HG03095 (cell line): ENCODE measurements around the gene METTL24.
"Not testable (repeated sequence)": the region's sequence is repeated elsewhere in the genome, so short reads cannot be mapped to it uniquely, and the experiment has no call there.

Source experiments
- ATAC-seq: cut with Tn5 transposase; IDR thresholded peaks from one replicate; pipeline ENCODE4 v1.9.1; 2021; ENCODE audit warnings: moderate library complexity; ENCODE audit not compliant: unreplicated experiment

The METTL24 gene

GRCh38 chr6:110363748-110364147 lies 5.6 kb upstream of the METTL24 start:
- no peak for ATAC-seq

GRCh38 chr6:110360676-110361075 lies 2.5 kb upstream of the METTL24 start:
- ATAC-seq = no peak

- no peak for ATAC-seq
Observed at GRCh38 chr6:110359556-110359955, 1.4 kb upstream of the METTL24 start.

GRCh38 chr6:110358553-110359160 lies 508 bp upstream of the METTL24 start:
- no peak for ATAC-seq

- ATAC-seq = no peak
Observed at GRCh38 chr6:110357298-110357663, 868 bp downstream of the METTL24 start.

GRCh38 chr6:110356778-110357177 lies 1.4 kb downstream of the METTL24 start:
- no peak for ATAC-seq

- ATAC-seq = no peak
Observed at GRCh38 chr6:110355727-110356126, 2.4 kb downstream of the METTL24 start.

GRCh38 chr6:110355022-110355421 lies 3.1 kb downstream of the METTL24 start:
- ATAC-seq = no peak

- no peak for ATAC-seq
Observed at GRCh38 chr6:110354153-110354552, 4.0 kb downstream of the METTL24 start.

GRCh38 chr6:110353457-110354001 lies 4.6 kb downstream of the METTL24 start:
- ATAC-seq = no peak

- ATAC-seq = no peak
Observed at GRCh38 chr6:110352563-110353262, 5.4 kb downstream of the METTL24 start.

- no peak for ATAC-seq
Observed at GRCh38 chr6:110351986-110352385, 6.2 kb downstream of the METTL24 start.

GRCh38 chr6:110351546-110351945 lies 6.6 kb downstream of the METTL24 start:
- no peak for ATAC-seq

- ATAC-seq = not testable (repeated sequence)
Observed at GRCh38 chr6:110350593-110350992, 7.6 kb downstream of the METTL24 start.

- no peak for ATAC-seq
Observed at GRCh38 chr6:110348961-110349690, 9.0 kb downstream of the METTL24 start.

GRCh38 chr6:110345025-110345424 lies 13.1 kb downstream of the METTL24 start:
- no peak for ATAC-seq

GRCh38 chr6:110342759-110343158 lies 15.4 kb downstream of the METTL24 start:
- ATAC-seq = no peak

- no peak for ATAC-seq
Observed at GRCh38 chr6:110341663-110342596, 16.2 kb downstream of the METTL24 start.

GRCh38 chr6:110341067-110341466 lies 17.1 kb downstream of the METTL24 start:
- no peak for ATAC-seq

GRCh38 chr6:110340392-110340965 lies 17.7 kb downstream of the METTL24 start:
- ATAC-seq = no peak
